K562 (cell line): Measurements from ENCODE around the gene ABAT. TPM values are rescaled to one million over a fixed set of nuclear protein-coding genes. Genes with fewer than 3 reads are reported as not detected.

Experiments used
- ATAC-seq: fragments of 200-7000 bp; cut with Tn5 transposase; 3 replicates; pipeline ENCODE4 v1.9.1; 2020; ENCODE audit warnings: moderate library complexity
- BruUV-seq: library from RNA; stranded (reverse); fragments of 400-500 nt; replicated peaks from 2 replicates; lab custom pipeline; 2021; lab: Mats Ljungman, UMichigan
- CTCF ChIA-PET: fragments of 300-600 bp; formaldehyde crosslinking; extraction: SDS; loops from one replicate; lab custom pipeline; 2021; ENCODE audit warnings: low intra/inter-chr PET ratio; lab: Yijun Ruan, JAX
- POLR2A ChIA-PET: fragments of 300-600, 350-650 bp; sonication (Branson Sonifier 250); formaldehyde crosslinking; extraction: SDS; loops from one replicate; lab custom pipeline; 2021; ENCODE audit warnings: antibody characterized with exemption, inconsistent platforms; lab: Yijun Ruan, JAX
- DNase-seq, 4 experiments: peaks; one replicate each; pipeline versions ENCODE4 v3.0.0 to v3.0.0-alpha.2; 2011 to 2018; ENCODE audit warnings: low spot score in 3 of 4, mixed read lengths in 3 of 4; ENCODE audit errors: extremely low read depth in 1 of 4
- FAIRE-seq: peaks from 2 replicates; lab custom pipeline; 2011; peaks lifted over from hg19 to GRCh38; lab: Jason Lieb, UNC
- H2AFZ ChIP-seq: 2 replicates; pipeline ENCODE4 v1.6.0; 2011; ENCODE audit warnings: low read depth, low read length, control low read depth, inconsistent platforms
- H3K27ac ChIP-seq: fragments of 200-600 bp; 3 replicates; pipeline ENCODE4 v1.8.0; 2011; ENCODE audit warnings: low read depth, mild to moderate bottlenecking, control low read depth, inconsistent platforms, low read length, moderate library complexity, mixed read lengths; ENCODE audit errors: extremely low read depth
- H3K27me3 ChIP-seq, 2 experiments: fragments of 300-600 bp in 1 of 2; 2 replicates in 1 of 2; 3 replicates in 1 of 2; pipeline versions ENCODE4 v1.6.0 to v1.8.0; 2011; ENCODE audit warnings: inconsistent platforms in 2 of 2, low read length in 2 of 2, mild to moderate bottlenecking in 1 of 2, mixed read lengths in 1 of 2, moderate library complexity in 1 of 2; ENCODE audit not compliant: control insufficient read depth in 2 of 2, insufficient read depth in 2 of 2
- H3K36me3 ChIP-seq: fragments of 300-600 bp; 3 replicates; pipeline ENCODE4 v1.8.0; 2011; ENCODE audit warnings: mild to moderate bottlenecking, low read length, inconsistent platforms; ENCODE audit not compliant: control insufficient read depth, insufficient read depth
- H3K4me1 ChIP-seq, 2 experiments: fragments of 200-600 bp in 1 of 2; replicated peaks in 1 of 2; 2 replicates in 1 of 2; 3 replicates in 1 of 2; pipeline versions ENCODE4 v1.5.1 to v1.8.0; 2011; ENCODE audit warnings: inconsistent platforms in 2 of 2, low read length in 2 of 2, mild to moderate bottlenecking in 1 of 2, mixed read lengths in 1 of 2, moderate library complexity in 1 of 2; ENCODE audit not compliant: control insufficient read depth in 2 of 2, insufficient read depth in 2 of 2
- H3K4me2 ChIP-seq: 2 replicates; pipeline ENCODE4 v1.6.1; 2011; ENCODE audit warnings: low read length, control low read depth, inconsistent platforms, mixed read lengths; ENCODE audit not compliant: insufficient read depth
- H3K4me3 ChIP-seq: fragments of 200-600 bp; sonication (generic), shearing (Covaris generic); 2 replicates; pipeline ENCODE4 v1.5.1; 2016; ENCODE audit warnings: control low read depth, inconsistent platforms
- H3K79me2 ChIP-seq: fragments of 200-600 bp; 3 replicates; pipeline ENCODE4 v1.8.0; 2011; ENCODE audit warnings: low read length, inconsistent platforms; ENCODE audit not compliant: control insufficient read depth, insufficient read depth
- H3K9ac ChIP-seq, 2 experiments: 2 replicates each; pipeline versions ENCODE4 v1.6.0 to v1.6.1; 2011; ENCODE audit warnings: low read depth in 2 of 2, low read length in 2 of 2, control low read depth in 1 of 2, inconsistent platforms in 1 of 2, mild to moderate bottlenecking in 1 of 2, mixed read lengths in 1 of 2; ENCODE audit not compliant: insufficient read depth in 1 of 2
- H3K9me1 ChIP-seq: one replicate; pipeline ENCODE4 v1.6.0; 2011; ENCODE audit warnings: inconsistent platforms, mild to moderate bottlenecking, low read length, moderate library complexity; ENCODE audit not compliant: control insufficient read depth, insufficient read depth
- H3K9me3 ChIP-seq: replicated peaks from 2 replicates; pipeline ENCODE4 v1.5.1; 2011; ENCODE audit warnings: low read depth, low read length, inconsistent platforms; ENCODE audit not compliant: control insufficient read depth, insufficient read depth
- H4K20me1 ChIP-seq: replicated peaks from 2 replicates; pipeline ENCODE4 v1.6.1; 2011; ENCODE audit warnings: low read length, inconsistent platforms, mixed read lengths; ENCODE audit not compliant: control insufficient read depth, insufficient read depth
- CEBPZ ChIP-seq: fragments of 150-350 bp; IDR thresholded peaks from 2 replicates; pipeline ENCODE4 v1.6.1; 2014; ENCODE audit warnings: low read depth, mild to moderate bottlenecking, low read length, borderline replicate concordance
- PML ChIP-seq: IDR thresholded peaks from 2 replicates; pipeline ENCODE4 v1.6.1; 2012; ENCODE audit warnings: low read length, inconsistent platforms
- PTRF ChIP-seq: fragments of 450-650 bp; IDR thresholded peaks from 2 replicates; pipeline ENCODE4 v1.6.1; 2016; ENCODE audit warnings: mild to moderate bottlenecking, missing genetic modification characterization, missing compliant biosample characterization
- SMAD2 ChIP-seq: fragments of 150-350 bp; IDR thresholded peaks from 2 replicates; pipeline ENCODE4 v1.6.1; 2014; ENCODE audit warnings: low read depth, mild to moderate bottlenecking, low read length
- ZC3H11A ChIP-seq: IDR thresholded peaks from 2 replicates; pipeline ENCODE4 v1.6.1; 2012; ENCODE audit warnings: low read depth, low read length, improper control_type of control experiment
- WGBS: fragments of 100-300 bp; shearing (Covaris generic); methylation state at CpG from one replicate; pipeline ENCODE4 v1.1.6; 2016; ENCODE audit warnings: low coverage, mixed read lengths; ENCODE audit not compliant: insufficient coverage; ENCODE audit errors: missing lambda C conversion rate; 5-methylcytosine and 5-hydroxymethylcytosine counted together
- in situ Hi-C: fragments of 300-500 bp; cut with MboI; formaldehyde crosslinking; loops from 4 replicates; pipeline ENCODE4 v1.15.0; 2018; ENCODE audit warnings: inconsistent platforms, mixed read lengths
- intact Hi-C: fragments of 100-400 bp; cut with micrococcal nuclease; formaldehyde crosslinking; loops from 2 replicates; pipeline ENCODE4 v1.14.2; 2022
- polyA plus RNA-seq, 8 experiments: library from polyadenylated mRNA; depleted of rRNA in 4 of 8; stranded (reverse) in 5 of 8; unstranded in 3 of 8; fragments of >200 nt; fragmentation: Nextera tagmentation in 2 of 8; fragmentation: Illumina TruSeq in 1 of 8; extraction: Ambion mirVana in 2 of 8; extraction: Trizol in 1 of 8; gene quantifications; 2 replicates each; pipeline versions ENCODE4 v1.2.1 to v1.2.3, GENCODE V29; 2011 to 2014; ENCODE audit warnings: inconsistent platforms in 1 of 8, missing spikeins in 1 of 8
- total RNA-seq, 7 experiments: library from RNA; depleted of rRNA in 6 of 7; stranded (reverse); fragments of >200 nt in 6 of 7; fragmentation: Illumina TruSeq in 2 of 7; extraction: Trizol in 2 of 7; gene quantifications; 2 replicates each; pipeline versions ENCODE4 v1.2.1 to v1.2.3, GENCODE V29; 2011 to 2021; ENCODE audit warnings: low replicate concordance in 1 of 7

The ABAT gene
- total and polyA plus RNA-seq, 9 of the 15 experiments (the other 6 are each of a cell fraction or from before 2014, with no cell fraction given): 0.01 to 0.49 (median 0.10) TPM

GRCh38 chr16:8736123-8736668 is 61.8 kb downstream of the ABAT start (continued):
- TF ChIP-seq SMAD2 (no peak), PTRF (tag) (no peak), CEBPZ (no peak), ZC3H11A (no peak)
- TF ChIP-seq, all 486 proteins: peak for 0

- no peak for TF ChIP-seq PML
- Histone ChIP-seq H3K4me3 (no peak overlapping the region), H3K79me2 (no peaks in the 10 kb centered on the region), H2AFZ (no peak overlapping the region), H3K9ac (no peak overlapping the region), H3K27ac (no peak overlapping the region), H3K36me3 (no peaks in the 10 kb centered on the region), H3K4me2 (no peak overlapping the region), H3K9me1 (no peaks in the 10 kb centered on the region), H3K4me1 (no peaks in the 10 kb centered on the region), H3K27me3 (peaks cover 29 to 30% of the 10 kb centered on the region in 2 experiments), H3K9me3 (0 out of 2 replicates have a peak, but pooled peaks cover 2% of the 10 kb centered on the region), H4K20me1 (no peaks in the 10 kb centered on the region; the same call in 1 of the 2 replicates)
- DNase-seq (no peak), ATAC-seq (no peak), FAIRE-seq (no peak)
- ChIA-PET POLR2A (no interaction called here), CTCF (no interaction called here)
- intact Hi-C loops: no loop called here
- WGBS: 4% methylated on average over 6 of the region's 6 CpGs
- in situ Hi-C loops: no loop called here
- BruUV-seq: no TSS peak
Observed at GRCh38 chr16:8739151-8739550, 64.7 kb downstream of the ABAT start.
